H4 (cell line): ENCODE measurements around the gene ARL8A. TPM values are rescaled to one million over a fixed set of nuclear protein-coding genes. Genes with fewer than 3 reads are reported as not detected.
A peak's percentile ranks its signal among the peaks of the same experiment; 100 is the strongest.
"Not testable (repeated sequence)": the region's sequence is repeated elsewhere in the genome, so short reads cannot be mapped to it uniquely, and the experiment has no call there.

Source experiments
- DNase-seq: peaks from one replicate; pipeline ENCODE4 v3.0.0-alpha.2; 2015; ENCODE audit warnings: low spot score
- total RNA-seq: library from RNA; depleted of rRNA; stranded (reverse); fragments of >200 nt; shearing (Covaris generic); gene quantifications from 2 replicates; pipeline ENCODE4 v1.2.3, GENCODE V29; 2014

Gene ARL8A
- total RNA-seq, 1 experiment from 2014 or later, result 19.4 TPM

GRCh38 chr1:202158810-202159533 lies 14.4 kb upstream of the ARL8A start:
- DNase-seq, result no peak

DNA sequence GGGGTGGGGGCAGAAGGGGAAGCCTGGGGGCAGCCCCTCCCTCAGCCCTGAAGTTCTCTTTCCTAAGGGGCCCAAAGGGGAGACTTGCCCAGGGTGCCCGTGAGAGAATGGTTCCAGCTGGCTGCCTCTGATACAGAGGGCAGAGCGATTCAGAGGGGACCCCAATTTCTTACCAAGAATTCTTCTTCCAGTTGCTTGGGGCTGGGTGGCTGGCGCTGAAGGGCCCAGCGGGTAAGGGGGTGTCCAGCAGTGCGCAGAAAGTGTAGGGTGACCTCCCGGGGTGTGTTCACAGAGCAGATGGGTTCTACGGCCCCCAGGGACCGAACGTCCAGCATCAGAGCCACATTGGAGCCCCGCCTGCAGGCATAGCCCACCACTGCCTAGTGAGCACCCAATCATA lies 13.4 kb upstream of the ARL8A start:
- no peak for DNase-seq

DNA sequence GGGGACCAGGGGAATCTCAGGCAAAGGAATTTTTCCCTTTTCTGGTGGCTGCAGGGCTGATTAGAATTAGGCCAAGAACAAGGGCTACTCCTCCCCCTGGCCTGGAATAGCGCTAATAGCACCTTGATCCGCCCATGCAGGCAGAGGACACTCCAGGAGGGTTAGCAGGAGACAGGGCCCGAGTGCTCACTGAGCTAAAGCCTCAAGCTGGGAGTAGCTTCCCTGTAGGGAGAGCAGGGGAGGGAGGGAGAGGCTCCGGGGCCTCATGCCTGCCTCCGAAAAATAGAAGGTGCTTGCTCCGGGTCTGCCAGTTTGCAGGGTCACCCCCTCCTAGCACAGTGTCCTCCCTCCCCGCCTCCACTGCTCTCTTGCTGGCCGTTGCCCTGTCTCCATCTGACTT lies 12.1 kb upstream of the ARL8A start:
- no peak for DNase-seq

GRCh38 chr1:202155478-202156021 lies 11.0 kb upstream of the ARL8A start:
- peak; percentile 38 for DNase-seq

DNA sequence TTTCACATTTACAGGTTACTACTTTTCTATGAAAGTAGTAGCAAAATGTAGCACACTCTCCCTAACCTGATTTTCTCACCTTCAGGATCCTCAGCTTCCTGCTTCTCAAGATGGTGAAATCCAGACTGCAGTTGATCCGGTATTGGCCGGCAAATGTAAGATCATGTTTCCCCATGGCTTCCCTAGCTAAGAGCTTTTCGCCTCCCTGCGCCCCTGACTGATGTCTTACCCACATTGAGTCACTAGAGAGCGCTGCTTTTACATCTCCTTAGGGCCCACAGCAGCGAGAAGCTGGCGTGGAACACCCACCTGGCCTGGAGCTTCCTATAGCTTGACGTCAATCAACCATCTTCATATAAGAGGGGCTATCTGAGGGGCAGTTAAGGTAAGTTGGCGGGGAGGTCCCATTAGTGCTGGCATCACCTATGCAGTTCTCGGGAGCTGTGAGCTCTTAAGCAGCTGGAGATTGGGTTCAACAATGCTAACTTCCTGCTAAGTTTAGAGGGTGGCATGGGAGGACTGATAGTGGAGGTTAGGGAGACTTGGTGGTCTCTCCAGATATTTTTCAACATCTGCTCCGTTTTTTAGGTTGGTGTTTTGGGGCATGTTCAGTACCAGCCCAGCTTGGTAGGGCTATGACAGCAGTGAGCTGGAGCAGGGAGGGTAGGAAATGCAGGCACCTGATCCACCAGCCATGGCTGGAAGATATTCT lies 10.4 kb upstream of the ARL8A start:
- peak; percentile 67 for DNase-seq

DNA sequence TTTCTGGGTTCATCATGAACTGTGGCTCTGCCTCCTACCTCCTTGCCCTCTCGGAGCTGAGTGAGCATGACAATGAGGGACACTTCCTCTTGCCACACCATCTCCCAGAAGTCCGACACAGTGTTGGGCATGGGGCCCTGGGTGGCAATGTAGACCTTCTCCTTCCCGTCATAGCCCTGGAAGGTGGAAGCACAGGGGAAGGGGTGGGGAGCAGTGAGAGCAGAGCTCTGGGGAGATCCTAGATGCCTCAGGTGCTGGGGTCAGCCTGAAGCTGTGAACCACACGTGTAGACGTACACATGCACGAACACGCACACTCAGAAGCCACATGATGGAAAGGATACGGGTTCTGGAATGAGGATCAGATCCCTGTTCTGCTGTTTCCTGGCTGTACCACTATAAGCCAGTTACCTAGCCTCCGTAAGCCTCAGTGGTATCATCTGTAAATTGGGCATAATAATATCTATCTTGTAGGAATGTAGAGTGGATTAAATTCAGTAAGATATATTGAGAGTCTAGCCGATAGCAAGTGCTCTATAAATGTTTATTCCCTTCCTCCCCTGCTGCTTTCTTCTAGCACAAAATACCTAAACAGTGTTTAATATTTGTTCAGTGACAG lies 9.7 kb upstream of the ARL8A start:
- DNase-seq, result no peak

- no peak for DNase-seq
Measured at GRCh38 chr1:202153284-202153683, 8.7 kb upstream of the ARL8A start.

DNA sequence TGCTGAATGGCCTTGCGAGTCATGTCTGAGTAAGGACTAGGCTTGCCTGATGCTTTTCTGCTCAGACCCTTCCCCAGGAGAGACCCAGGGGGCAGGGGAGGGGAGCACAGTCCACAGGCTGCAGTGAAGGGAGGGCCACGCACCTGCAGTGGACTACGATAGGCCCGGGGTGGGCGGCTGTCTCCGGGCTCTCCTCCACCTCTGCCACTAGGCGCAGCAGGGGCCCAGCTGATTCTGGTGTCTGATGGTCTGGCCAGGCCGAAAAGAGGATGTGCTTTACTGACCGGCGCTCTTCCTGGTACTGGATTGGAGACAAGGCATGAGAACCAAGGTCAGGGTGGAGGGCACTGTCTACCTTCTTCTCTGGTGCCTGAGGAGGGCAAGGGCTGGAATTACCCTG lies 7.9 kb upstream of the ARL8A start:
- DNase-seq, result no peak

- DNase-seq, result no peak
Measured at GRCh38 chr1:202151045-202151444, 6.5 kb upstream of the ARL8A start.

DNA sequence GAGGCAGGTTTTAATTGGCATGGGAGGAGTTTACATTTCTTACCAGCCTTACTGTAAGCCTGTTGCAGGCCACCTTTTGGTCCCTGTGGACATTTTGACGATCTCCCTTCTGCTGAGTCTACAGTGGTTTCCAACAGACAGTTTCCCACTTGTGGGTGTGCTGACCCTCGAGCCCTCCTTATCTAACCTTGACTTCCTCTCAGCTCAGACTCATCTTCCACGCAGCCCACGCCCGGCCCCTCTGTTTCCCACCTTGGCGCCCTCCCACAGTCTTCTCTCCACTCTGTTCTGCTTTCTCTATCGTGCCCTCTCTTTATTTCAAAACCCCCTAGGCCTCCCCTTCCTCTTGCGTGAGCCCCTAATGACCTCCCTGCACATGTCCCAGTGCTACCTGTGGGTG lies 6.1 kb upstream of the ARL8A start:
- DNase-seq, result no peak

GRCh38 chr1:202150187-202150586 lies 5.7 kb upstream of the ARL8A start:
- DNase-seq, result no peak

- DNase-seq, result no peak
Measured at GRCh38 chr1:202149566-202149965, 5.0 kb upstream of the ARL8A start.

DNA sequence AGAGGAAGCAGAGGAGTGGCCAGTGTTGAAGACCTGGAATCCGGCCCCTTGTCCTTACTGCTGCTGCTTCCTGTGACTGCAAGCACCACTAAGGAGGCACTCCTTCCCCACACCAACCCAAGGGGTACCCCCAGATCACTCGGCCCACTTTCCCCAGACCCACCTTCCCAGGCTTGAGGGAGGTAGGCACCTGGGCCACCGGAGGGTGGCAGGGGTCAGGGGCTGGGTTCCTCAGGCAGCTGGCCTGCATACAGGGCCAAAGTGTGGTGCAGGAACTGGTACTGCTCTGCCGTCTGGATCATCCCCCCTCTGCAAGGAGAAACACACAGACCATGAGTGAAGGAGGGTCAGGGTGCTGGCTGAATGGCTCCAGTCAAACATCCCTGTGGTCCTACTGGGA lies 3.9 kb upstream of the ARL8A start:
- no peak for DNase-seq

- no peak for DNase-seq
Measured at GRCh38 chr1:202146993-202147392, 2.5 kb upstream of the ARL8A start.

GRCh38 chr1:202146279-202146678 lies 1.7 kb upstream of the ARL8A start:
- DNase-seq, result no peak

GRCh38 chr1:202145744-202146140 lies 1.2 kb upstream of the ARL8A start:
- not testable (repeated sequence) for DNase-seq

DNA sequence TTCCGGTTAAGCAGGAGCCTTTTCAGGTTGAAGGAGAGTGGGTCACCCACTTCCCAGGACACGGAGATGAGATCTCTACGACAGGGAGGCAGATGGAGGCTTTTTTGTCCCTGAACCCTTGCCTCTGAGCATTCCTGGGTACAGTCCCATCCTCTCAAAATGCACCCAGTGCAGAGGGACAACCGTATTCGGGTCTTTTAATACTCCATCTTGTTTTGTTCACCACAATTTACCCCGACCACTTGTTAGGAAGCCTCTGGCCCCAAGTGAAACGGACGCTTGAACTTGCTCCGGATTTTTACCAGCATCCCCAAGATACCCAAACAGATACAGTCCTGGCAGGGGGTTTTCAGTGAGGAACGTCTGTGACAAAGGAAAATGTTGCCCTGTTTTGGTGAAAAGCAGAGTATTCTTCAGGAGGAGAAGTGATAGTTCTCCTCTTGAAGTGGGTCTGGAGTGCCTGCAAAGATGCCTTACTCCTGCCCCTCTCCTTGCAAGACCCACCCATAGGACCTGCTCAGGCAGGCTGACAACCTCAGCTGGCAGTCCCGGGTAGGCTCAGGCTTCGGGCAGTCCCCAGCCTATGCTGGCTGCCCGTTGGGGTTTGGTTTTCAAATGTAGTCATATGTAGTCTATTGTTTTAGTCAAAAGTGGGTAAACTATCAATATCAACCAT lies 669 bp upstream of the ARL8A start:
- no peak for DNase-seq

DNA sequence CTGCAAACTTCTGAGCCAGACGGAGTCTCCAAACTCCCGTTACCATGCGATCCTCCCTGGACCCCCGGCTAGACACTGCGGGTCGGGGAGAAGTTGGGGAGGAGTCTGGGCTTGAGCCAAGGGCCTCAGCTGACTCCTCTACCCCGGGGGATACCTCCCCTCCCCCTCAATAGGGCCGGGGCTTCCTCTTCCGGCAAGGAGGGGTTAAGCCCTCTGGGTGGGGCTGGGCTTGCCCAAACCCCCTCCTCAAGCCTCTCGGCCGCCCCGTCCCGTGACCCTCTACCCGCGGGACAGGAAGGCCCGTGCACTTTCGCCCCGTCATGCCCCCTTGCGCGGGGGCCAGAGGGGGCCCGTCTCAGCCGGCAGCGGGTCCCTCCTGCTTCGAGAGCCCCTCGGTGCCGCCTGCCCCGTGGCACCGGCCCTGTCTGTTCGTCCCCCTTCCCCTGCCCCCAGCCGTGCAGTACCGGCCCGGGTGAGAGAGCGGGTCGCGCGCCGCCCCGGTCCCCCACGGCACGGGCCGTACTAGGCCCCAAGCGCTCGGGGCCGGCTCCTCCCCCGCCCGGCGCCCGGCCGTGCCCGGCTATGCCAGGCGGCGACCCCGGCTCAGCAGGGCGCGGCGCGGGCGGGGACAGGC lies 652 bp downstream of the ARL8A start:
- DNase-seq, result no peak

DNA sequence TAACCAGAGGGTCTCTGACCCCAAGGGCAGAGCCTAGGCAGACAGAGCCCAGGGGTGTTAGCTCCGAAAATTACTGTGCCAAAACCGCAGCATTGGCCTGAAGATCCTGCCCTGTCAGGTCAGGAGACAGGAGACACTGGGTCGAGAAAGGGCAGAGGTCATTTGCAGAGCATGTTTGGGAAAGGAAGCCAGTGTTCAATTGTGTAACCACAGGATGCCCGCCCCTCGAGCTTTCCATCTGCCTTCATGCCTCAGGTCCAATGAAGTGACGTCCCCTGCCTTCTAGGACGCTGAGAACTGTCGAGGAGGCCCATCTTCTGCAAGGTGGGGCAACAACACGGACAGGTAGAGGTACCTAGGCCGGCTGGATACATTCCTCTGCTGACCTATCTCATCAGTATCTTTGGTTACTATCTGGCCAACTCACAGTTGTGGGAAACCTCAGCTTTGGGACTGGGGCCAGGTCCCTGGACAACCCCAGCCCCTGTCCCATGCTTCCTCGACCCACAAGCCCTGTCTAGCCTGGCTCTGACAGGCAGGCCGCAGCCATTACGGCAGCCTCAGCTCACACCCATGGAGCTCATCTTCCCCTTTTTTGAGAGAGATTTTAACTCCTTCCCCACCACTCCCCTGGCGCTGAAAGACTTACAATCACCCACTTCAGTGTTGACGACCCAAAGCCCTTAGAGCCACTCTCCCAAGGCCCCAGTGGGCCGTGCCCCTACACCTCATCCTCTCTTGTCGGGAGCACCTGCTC lies 1.3 kb downstream of the ARL8A start:
- DNase-seq, result no peak

DNA sequence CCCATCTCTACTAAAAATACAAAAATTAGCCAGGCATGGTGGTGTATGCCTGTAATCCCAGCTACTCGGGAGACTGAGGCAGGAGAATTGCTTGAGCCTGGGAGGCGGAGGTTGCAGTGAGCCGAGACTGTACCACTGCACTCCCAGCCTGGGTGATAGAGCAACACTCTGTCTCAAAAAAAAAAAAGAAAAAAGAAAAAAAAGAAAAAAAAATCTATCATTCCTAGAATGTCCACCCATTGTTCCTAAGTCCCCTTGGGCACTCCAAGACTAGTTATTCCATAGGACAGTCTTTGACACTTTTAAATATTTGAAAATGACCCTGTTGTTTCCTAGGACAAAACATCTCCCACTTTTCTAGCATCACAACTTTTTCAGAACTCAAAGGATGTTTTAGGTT lies 3.1 kb downstream of the ARL8A start:
- not testable (repeated sequence) for DNase-seq

DNA sequence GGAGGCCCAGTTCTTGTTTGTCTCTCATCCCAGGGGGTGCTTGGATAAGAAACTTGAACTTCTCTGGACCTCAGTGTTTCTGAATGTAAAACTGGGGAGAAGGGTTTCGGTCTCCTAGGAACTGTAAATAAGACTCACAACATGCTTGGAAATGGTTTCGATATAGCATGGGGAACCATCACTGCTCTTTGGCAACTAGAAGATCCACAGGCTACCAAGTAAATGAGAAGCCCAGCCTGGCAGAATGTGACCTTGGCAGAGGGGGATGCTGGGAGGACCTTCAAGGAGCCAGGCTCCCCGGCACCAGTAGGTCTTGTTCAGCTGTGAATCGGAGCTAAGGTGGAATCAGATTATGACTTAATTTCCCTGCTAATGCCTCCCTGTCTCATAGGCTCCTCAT lies 3.7 kb downstream of the ARL8A start:
- DNase-seq, result no peak
